Esophagus muscularis mucosa (tissue), 4 donors: ENCODE data around the gene MED26. TPM values are rescaled to one million over a fixed set of nuclear protein-coding genes. Genes with fewer than 3 reads are reported as not detected.
"Not testable (repeated sequence)": the region's sequence is repeated elsewhere in the genome, so short reads cannot be mapped to it uniquely, and the experiment has no call there.

Source experiments
- DNase-seq: peaks from one replicate; pipeline ENCODE4 v3.0.0-alpha.2; 2017; ENCODE audit errors: extremely low spot score
- H3K27ac ChIP-seq, 4 donors: fragments of 200-600 bp; sonication (generic); replicated peaks in 1 of 4; 1 replicate in 3 of 4; 2 replicates in 1 of 4; pipeline ENCODE4 v1.5.1; 2016 to 2019; ENCODE audit warnings: mild to moderate bottlenecking in 1 of 4
- H3K27me3 ChIP-seq, 4 donors: fragments of 200-600 bp; sonication (generic); one replicate each; pipeline versions ENCODE4 v1.5.1 to v1.6.0; 2016 to 2019
- H3K36me3 ChIP-seq, 4 donors: fragments of 200-600 bp; sonication (generic); one replicate each; pipeline ENCODE4 v1.5.1; 2016 to 2019
- H3K4me1 ChIP-seq, 4 donors: fragments of 200-600 bp; sonication (generic); one replicate each; pipeline ENCODE4 v1.5.1; 2016 to 2019
- H3K4me3 ChIP-seq, 4 donors: fragments of 200-600 bp; sonication (generic); 1 replicate in 2 of 4; 2 replicates in 2 of 4; pipeline ENCODE4 v1.5.1; 2016 to 2019; ENCODE audit warnings: mild to moderate bottlenecking in 4 of 4, moderate library complexity in 1 of 4
- H3K9me3 ChIP-seq, 4 donors: fragments of 200-600 bp; sonication (generic); 1 replicate in 3 of 4; 2 replicates in 1 of 4; pipeline ENCODE4 v1.5.1; 2016 to 2019
- EP300 ChIP-seq: sonication (generic); formaldehyde crosslinking; IDR thresholded peaks from one replicate; pipeline ENCODE4 v1.6.1; 2017; ENCODE audit warnings: antibody characterized with exemption
- POLR2A ChIP-seq: fragments of 450-650 bp; IDR thresholded peaks from one replicate; pipeline ENCODE4 v1.6.1; 2017; ENCODE audit warnings: antibody characterized with exemption, moderate library complexity, mild to moderate bottlenecking, low read depth
- POLR2AphosphoS5 ChIP-seq, 2 donors: sonication (generic); formaldehyde crosslinking; IDR thresholded peaks; one replicate each; pipeline ENCODE4 v1.6.1; 2017; ENCODE audit warnings: antibody characterized with exemption in 2 of 2
- WGBS: methylation state at CpG from one replicate; pipeline ENCODE4 v1.1.5; 2018; 5-methylcytosine and 5-hydroxymethylcytosine counted together
- intact Hi-C: fragments of 100-400 bp; cut with DNase I; formaldehyde crosslinking; loops from one replicate; pipeline ENCODE4 v1.15.1; 2023
- total RNA-seq, 4 donors: library from RNA; depleted of rRNA; stranded (reverse); fragments of >200 nt; gene quantifications; one replicate each; pipeline versions ENCODE4 v1.1.0 to v1.2.1, GENCODE V29; 2016
- TF ChIP-seq, protein P1 (sequence below), 3 experiments: fragments of 200-600 bp in 2 of 3; fragments of 450-650 bp in 1 of 3; sonication (generic) in 2 of 3; IDR thresholded peaks; one replicate each; pipeline ENCODE4 v1.5.1; 2017 to 2019; ENCODE audit warnings: antibody characterized with exemption in 3 of 3, mild to moderate bottlenecking in 2 of 3, moderate library complexity in 1 of 3

MED26 gene
- total RNA-seq, 4 donors from 2014 or later, result 4.2 to 11.7 (median 8.8) TPM

- DNase-seq, result no peak
- TF ChIP-seq POLR2A (no peak), POLR2AphosphoS5 (IDR thresholded peaks at IDR 0.05) (no peak), EP300 (no peak)
- TF ChIP-seq, protein P1, sequence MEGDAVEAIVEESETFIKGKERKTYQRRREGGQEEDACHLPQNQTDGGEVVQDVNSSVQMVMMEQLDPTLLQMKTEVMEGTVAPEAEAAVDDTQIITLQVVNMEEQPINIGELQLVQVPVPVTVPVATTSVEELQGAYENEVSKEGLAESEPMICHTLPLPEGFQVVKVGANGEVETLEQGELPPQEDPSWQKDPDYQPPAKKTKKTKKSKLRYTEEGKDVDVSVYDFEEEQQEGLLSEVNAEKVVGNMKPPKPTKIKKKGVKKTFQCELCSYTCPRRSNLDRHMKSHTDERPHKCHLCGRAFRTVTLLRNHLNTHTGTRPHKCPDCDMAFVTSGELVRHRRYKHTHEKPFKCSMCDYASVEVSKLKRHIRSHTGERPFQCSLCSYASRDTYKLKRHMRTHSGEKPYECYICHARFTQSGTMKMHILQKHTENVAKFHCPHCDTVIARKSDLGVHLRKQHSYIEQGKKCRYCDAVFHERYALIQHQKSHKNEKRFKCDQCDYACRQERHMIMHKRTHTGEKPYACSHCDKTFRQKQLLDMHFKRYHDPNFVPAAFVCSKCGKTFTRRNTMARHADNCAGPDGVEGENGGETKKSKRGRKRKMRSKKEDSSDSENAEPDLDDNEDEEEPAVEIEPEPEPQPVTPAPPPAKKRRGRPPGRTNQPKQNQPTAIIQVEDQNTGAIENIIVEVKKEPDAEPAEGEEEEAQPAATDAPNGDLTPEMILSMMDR (IDR thresholded peaks at IDR 0.05), result no peak
- 84% methylated on average over 8 of the region's 8 CpGs for WGBS
- Histone ChIP-seq H3K9me3 (no peaks in the 10 kb centered on the region), H3K4me1 (no peaks in the 10 kb centered on the region), H3K36me3 (peaks cover 19 to 95% (median 81%) of the 10 kb centered on the region in 4 donors), H3K4me3 (no peak overlapping the region), H3K27me3 (no peaks in the 10 kb centered on the region), H3K27ac (no peak overlapping the region)
- intact Hi-C loops, result no loop called here
Observed at GRCh38 chr19:16554776-16555175, 73.2 kb downstream of the MED26 start.

GRCh38 chr19:16551902-16552301 is 76.1 kb downstream of the MED26 start:
- intact Hi-C loops, H3K27me3 ChIP-seq, H3K4me3 ChIP-seq, H3K4me1 ChIP-seq, DNase-seq, H3K9me3 ChIP-seq, H3K27ac ChIP-seq: not testable (repeated sequence)
- H3K36me3 ChIP-seq, result peaks cover 19 to 76% (median 63%) of the 10 kb centered on the region in 4 donors
- 97% methylated on average over 6 of the region's 6 CpGs for WGBS

DNA sequence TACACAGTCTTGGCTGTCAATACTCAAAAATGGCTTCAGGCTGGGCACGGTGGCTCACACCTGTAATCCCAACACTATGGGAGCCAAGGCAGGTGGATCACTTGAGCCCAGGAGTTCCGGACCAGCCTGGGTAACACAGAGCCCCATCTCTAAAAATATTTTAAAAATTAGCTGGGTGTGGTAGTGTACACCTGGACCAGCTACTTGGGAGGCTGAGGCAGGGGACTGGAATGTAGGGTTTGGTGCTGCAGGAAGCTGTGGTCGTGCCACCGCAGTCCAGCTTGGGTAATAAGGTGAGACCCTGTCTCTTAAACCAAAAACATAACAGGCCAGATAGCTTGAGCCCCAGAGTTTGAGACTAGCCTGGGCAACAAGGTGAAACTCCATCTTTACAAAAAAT is 79.0 kb downstream of the MED26 start:
- no peaks in the 10 kb centered on the region for H3K9me3 ChIP-seq
- peaks cover 0 to 16% (median 9%) of the 10 kb centered on the region in 4 donors for H3K4me1 ChIP-seq
- H3K27ac ChIP-seq, result no peak overlapping the region
- H3K36me3 ChIP-seq, result peaks cover 13 to 46% (median 36%) of the 10 kb centered on the region in 4 donors
- DNase-seq, result no peak
- intact Hi-C loops, result no loop called here
- WGBS, result 93% methylated on average over 4 of the region's 4 CpGs
- TF ChIP-seq, protein P1 (IDR thresholded peaks at IDR 0.05), result no peak
- TF ChIP-seq EP300 (no peak), POLR2AphosphoS5 (IDR thresholded peaks at IDR 0.05) (no peak), POLR2A (no peak)
- no peaks in the 10 kb centered on the region for H3K27me3 ChIP-seq
- H3K4me3 ChIP-seq, result no peak overlapping the region

DNA sequence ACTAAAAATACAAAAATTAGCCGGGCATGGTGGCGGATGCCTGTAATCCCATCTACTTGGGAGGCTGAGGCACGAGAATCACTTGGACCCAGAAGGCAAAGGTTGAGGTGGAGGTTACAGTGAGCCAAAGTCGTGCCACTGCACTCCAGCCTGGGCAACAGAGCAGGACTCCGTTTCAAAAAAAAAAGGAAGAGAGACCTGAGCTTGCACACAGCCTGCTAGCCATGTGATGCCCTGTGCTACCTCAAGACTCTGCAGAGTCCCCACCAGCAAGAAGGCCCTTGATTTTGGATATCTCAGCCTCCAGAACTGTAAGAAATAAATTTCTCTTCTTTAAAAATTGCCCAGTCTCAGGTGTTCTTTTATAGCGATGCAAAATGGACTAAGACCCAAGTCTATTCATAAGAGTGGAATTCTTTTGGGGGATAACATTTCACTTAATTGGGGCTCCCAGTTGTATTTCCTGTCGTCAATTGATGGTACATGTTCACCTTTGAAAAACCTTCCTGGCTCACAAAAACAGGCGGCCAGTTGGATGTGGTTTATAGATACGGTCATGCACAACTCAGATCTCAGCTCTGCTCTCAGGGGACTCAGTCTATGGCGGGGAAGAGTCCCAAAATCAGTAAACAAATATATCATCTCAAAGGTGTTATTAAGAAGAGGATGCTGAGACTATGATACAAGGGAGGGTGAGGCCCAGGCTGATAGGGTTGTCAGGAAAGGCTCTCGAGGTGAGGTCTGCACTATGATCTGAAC is 83.4 kb downstream of the MED26 start:
- H3K27ac ChIP-seq, result no peak overlapping the region
- WGBS, result 89% methylated on average over 11 of the region's 11 CpGs
- intact Hi-C loops, result no loop called here
- peaks cover 29 to 51% (median 42%) of the 10 kb centered on the region in 4 donors for H3K4me1 ChIP-seq
- peaks cover 0 to 11% (median 8%) of the 10 kb centered on the region in 4 donors for H3K36me3 ChIP-seq
- no peaks in the 10 kb centered on the region for H3K27me3 ChIP-seq
- no peak for DNase-seq
- TF ChIP-seq POLR2A, result no peak
- TF ChIP-seq POLR2AphosphoS5 (IDR thresholded peaks at IDR 0.05), result no peak
- TF ChIP-seq, protein P1 (IDR thresholded peaks at IDR 0.05), result no peak
- no peak for TF ChIP-seq EP300
- no peak overlapping the region for H3K4me3 ChIP-seq
- no peaks in the 10 kb centered on the region for H3K9me3 ChIP-seq

DNA sequence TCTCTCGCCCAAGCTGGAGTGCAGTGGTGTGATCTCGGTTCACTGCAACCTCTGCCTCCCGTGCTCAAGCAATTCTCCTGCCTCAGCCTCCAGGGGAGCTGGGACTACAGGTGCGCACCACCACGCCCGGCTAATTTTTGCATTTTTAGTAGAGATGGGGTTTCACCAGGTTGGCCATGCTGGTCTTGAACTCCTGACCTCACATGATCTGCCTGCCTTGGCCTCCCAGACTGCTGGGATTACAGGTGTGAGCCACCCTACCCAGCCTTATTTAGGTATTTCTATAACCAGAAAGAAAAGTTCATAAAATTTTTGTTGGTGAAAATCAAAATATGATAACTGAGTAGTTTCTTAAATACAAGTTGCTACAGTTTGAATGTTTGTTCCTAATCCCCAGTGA is 84.3 kb downstream of the MED26 start:
- intact Hi-C loops, DNase-seq, H3K27me3 ChIP-seq, H3K4me3 ChIP-seq, H3K9me3 ChIP-seq, H3K27ac ChIP-seq: not testable (repeated sequence)
- Histone ChIP-seq H3K4me1 (peaks cover 33 to 57% (median 50%) of the 10 kb centered on the region in 4 donors), H3K36me3 (peaks cover 0 to 14% (median 11%) of the 10 kb centered on the region in 4 donors)
- 90% methylated on average over 6 of the region's 6 CpGs for whole genome bisulfite sequencing
